Spleen (tissue), 11 donors: ENCODE measurements around the gene RBSN. TPM values are rescaled to one million over a fixed set of nuclear protein-coding genes. Genes with fewer than 3 reads are reported as not detected.

Source experiments
- DNase-seq: peaks from one replicate; pipeline ENCODE4 v3.0.0-alpha.2; 2020
- H3K27ac ChIP-seq, 8 donors: fragments of 200-600 bp; sonication (generic) in 7 of 8; 1 replicate in 4 of 8; 2 replicates in 4 of 8; pipeline versions ENCODE4 v1.5.0 to v1.8.0; 2016 to 2021; ENCODE audit warnings: inconsistent platforms in 4 of 8, mild to moderate bottlenecking in 4 of 8, moderate library complexity in 1 of 8
- H3K27me3 ChIP-seq, 7 donors: fragments of 200-600 bp; sonication (generic) in 6 of 7; replicated peaks in 1 of 7; 1 replicate in 4 of 7; 2 replicates in 3 of 7; pipeline versions ENCODE4 v1.5.0 to v1.8.0; 2016 to 2021; ENCODE audit warnings: inconsistent platforms in 3 of 7, mild to moderate bottlenecking in 1 of 7
- H3K36me3 ChIP-seq, 6 donors: fragments of 200-600 bp; sonication (generic) in 5 of 6; 1 replicate in 4 of 6; 2 replicates in 2 of 6; pipeline versions ENCODE4 v1.5.0 to v1.8.0; 2016 to 2021; ENCODE audit warnings: inconsistent platforms in 2 of 6
- H3K4me1 ChIP-seq, 6 donors: fragments of 200-600 bp; sonication (generic) in 5 of 6; 1 replicate in 3 of 6; 2 replicates in 3 of 6; pipeline versions ENCODE4 v1.5.0 to v1.8.0; 2016 to 2021; ENCODE audit warnings: inconsistent platforms in 3 of 6
- H3K4me3 ChIP-seq, 8 donors: fragments of 200-600 bp; sonication (generic) in 7 of 8; 1 replicate in 4 of 8; 2 replicates in 4 of 8; pipeline versions ENCODE4 v1.5.0 to v1.8.0; 2016 to 2021; ENCODE audit warnings: inconsistent platforms in 4 of 8, mild to moderate bottlenecking in 4 of 8, moderate library complexity in 2 of 8
- H3K9me3 ChIP-seq, 8 donors: fragments of 200-600 bp; sonication (generic) in 7 of 8; 1 replicate in 4 of 8; 2 replicates in 4 of 8; pipeline versions ENCODE4 v1.5.0 to v1.8.0; 2016 to 2021; ENCODE audit warnings: inconsistent platforms in 4 of 8
- POLR2A ChIP-seq, 3 donors: fragments of 450-650 bp; IDR thresholded peaks; one replicate each; pipeline ENCODE4 v1.5.1; 2017; ENCODE audit warnings: antibody characterized with exemption in 3 of 3, mild to moderate bottlenecking in 1 of 3
- POLR2AphosphoS5 ChIP-seq, 3 donors: sonication (generic); formaldehyde crosslinking; IDR thresholded peaks; one replicate each; pipeline ENCODE4 v1.5.1; 2017; ENCODE audit warnings: antibody characterized with exemption in 3 of 3
- WGBS, 5 donors: extraction: QIAGEN DNeasy Blood & Tissue Kit in 3 of 5; methylation state at CpG; one replicate each; pipeline versions ENCODE4 v1.1.5 to v1.1.7; 2013 to 2018; 5-methylcytosine and 5-hydroxymethylcytosine counted together
- intact Hi-C: fragments of 100-400 bp; cut with DNase I; formaldehyde crosslinking; loops from one replicate; pipeline ENCODE4 v1.15.0; 2023; ENCODE audit warnings: low total_unique reads
- polyA plus RNA-seq, 3 donors: library from polyadenylated mRNA; stranded (reverse); fragments of 200-250 nt; gene quantifications; one replicate each; pipeline ENCODE4 v1.2.1, GENCODE V29; 2013
- total RNA-seq, 7 donors: library from RNA; depleted of rRNA in 3 of 7; stranded (reverse); fragments of >200 nt in 3 of 7; fragmentation: NEBNext Ultra II Directional in 4 of 7; extraction: Animal tissue kit (Norgen Biotek cat#: 25700) in 4 of 7; gene quantifications; one replicate each; pipeline versions ENCODE4 v1.1.0 to v1.2.1, GENCODE V29; 2016 to 2021
- TF ChIP-seq, protein P1 (sequence below), 11 experiments: fragments of 200-600 bp in 7 of 11; fragments of 450-650 bp in 4 of 11; sonication (generic) in 4 of 11; IDR thresholded peaks in 8 of 11; conservative IDR thresholded peaks in 3 of 11; 1 replicate in 7 of 11; 2 replicates in 4 of 11; pipeline versions ENCODE4 v1.4.0 to v1.8.0; 2016 to 2021; ENCODE audit warnings: antibody characterized with exemption in 11 of 11, inconsistent platforms in 4 of 11, mild to moderate bottlenecking in 1 of 11
- donor health status: healthy with polysubstance abuse.
- donor health status: DM: no; HTN: no; CAD: no; lungs with moderate emphysema.
- donor health status: DM: no; HTN: no; CAD: no.
- donor health status: Bipolar disorder and iron deficiency.
- donor health status: healthy.
- donor health status: DM: no; HTN: no; CAD: no.
- donor health status: DM: yes; HTN: yes; CAD: no.

The RBSN gene
- total and polyA plus RNA-seq, 10 donors, result 4.2 to 34.5 (median 28.7) TPM

DNA sequence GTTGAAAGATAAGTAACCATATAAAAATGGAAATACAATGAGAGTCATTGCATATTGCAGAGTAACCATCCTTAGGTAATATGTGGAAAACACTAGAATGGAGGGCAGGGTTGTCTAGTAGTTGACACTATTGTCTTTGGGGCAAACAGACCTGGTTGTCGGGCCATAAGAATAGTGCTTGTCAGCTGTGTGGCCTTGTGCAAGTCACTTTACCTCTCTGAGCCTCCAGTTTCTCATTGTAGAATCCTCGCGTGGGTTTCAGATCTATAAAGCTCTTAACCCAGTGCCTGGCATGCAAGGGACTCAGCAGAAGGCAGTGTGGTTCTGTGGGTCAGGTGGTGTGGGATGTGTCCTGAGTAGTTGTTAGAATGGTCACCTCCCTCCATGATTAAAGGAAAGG is 65.8 kb downstream of the RBSN start:
- no peak for TF ChIP-seq POLR2AphosphoS5 (IDR thresholded peaks at IDR 0.05)
- TF ChIP-seq POLR2A (IDR thresholded peaks at IDR 0.05), result no peak
- TF ChIP-seq, protein P1, sequence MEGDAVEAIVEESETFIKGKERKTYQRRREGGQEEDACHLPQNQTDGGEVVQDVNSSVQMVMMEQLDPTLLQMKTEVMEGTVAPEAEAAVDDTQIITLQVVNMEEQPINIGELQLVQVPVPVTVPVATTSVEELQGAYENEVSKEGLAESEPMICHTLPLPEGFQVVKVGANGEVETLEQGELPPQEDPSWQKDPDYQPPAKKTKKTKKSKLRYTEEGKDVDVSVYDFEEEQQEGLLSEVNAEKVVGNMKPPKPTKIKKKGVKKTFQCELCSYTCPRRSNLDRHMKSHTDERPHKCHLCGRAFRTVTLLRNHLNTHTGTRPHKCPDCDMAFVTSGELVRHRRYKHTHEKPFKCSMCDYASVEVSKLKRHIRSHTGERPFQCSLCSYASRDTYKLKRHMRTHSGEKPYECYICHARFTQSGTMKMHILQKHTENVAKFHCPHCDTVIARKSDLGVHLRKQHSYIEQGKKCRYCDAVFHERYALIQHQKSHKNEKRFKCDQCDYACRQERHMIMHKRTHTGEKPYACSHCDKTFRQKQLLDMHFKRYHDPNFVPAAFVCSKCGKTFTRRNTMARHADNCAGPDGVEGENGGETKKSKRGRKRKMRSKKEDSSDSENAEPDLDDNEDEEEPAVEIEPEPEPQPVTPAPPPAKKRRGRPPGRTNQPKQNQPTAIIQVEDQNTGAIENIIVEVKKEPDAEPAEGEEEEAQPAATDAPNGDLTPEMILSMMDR (IDR thresholded peaks at IDR 0.05 in 8 of 11, conservative IDR thresholded peaks at IDR 0.05 in 3 of 11), result no peak
- Histone ChIP-seq H3K4me3 (no peak overlapping the region), H3K27me3 (no peaks in the 10 kb centered on the region), H3K36me3 (peaks cover 2 to 100% (median 94%) of the 10 kb centered on the region in 6 donors), H3K4me1 (no peaks in the 10 kb centered on the region), H3K27ac (no peak overlapping the region), H3K9me3 (no peaks in the 10 kb centered on the region)
- intact Hi-C loops, result no loop called here
- 78 to 97% (median 95%) methylated on average over 3 of the region's 3 CpGs for WGBS, 5 donors
- no peak for DNase-seq

DNA sequence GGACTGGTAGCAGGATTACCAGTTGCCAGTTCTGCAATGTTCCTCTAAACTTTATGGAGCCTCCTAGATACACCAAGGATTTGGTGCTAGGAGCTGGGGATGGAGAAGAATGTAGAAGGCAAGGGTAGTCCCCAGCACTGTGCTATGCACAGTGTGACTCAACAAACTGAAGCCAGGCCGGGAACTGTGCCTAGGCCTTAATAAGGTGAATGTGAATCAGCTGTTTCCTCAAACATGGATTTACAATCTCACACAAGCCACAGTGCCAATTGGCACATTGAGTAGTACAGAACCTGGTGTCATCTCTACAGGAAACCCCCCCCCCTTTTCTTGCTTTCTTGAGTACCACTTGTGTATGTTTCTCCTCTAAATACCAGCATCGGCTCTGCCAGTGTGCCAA is 66.3 kb downstream of the RBSN start:
- intact Hi-C loops, result no loop called here
- no peak overlapping the region for H3K4me3 ChIP-seq

DNA sequence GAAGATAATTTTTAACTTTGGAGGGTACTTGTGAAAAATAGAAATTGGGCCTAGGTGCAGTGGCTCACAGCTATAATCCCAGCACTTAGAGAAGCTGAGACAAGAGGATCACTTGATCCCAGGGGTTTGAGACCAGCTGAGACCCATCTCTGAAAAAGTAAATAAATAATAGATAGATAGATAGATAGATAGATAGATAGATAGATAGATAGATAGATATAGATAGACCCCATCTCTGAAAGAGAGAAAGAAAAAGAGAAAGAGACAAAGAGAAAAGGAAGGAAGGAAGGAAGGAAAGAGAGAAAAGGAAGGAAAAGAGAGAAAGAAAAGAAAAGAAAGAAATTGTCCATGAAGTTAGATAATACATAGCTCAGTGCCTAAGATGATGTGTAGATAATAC is 69.3 kb downstream of the RBSN start:
- Histone ChIP-seq H3K4me1 (no peaks in the 10 kb centered on the region), H3K4me3 (no peak overlapping the region), H3K27ac (no peak overlapping the region), H3K36me3 (peaks cover 7 to 100% (median 92%) of the 10 kb centered on the region in 6 donors), H3K9me3 (no peaks in the 10 kb centered on the region), H3K27me3 (no peaks in the 10 kb centered on the region)
- intact Hi-C loops, result no loop called here
- TF ChIP-seq POLR2A (IDR thresholded peaks at IDR 0.05) (no peak), POLR2AphosphoS5 (IDR thresholded peaks at IDR 0.05) (no peak)
- TF ChIP-seq, protein P1 (IDR thresholded peaks at IDR 0.05 in 8 of 11, conservative IDR thresholded peaks at IDR 0.05 in 3 of 11), result no peak
- DNase-seq, result no peak

More for the DNA sequence above, 66.3 kb downstream of the RBSN start:
- Histone ChIP-seq H3K27ac (no peak overlapping the region), H3K36me3 (peaks cover 2 to 100% (median 94%) of the 10 kb centered on the region in 6 donors), H3K27me3 (no peaks in the 10 kb centered on the region), H3K9me3 (no peaks in the 10 kb centered on the region), H3K4me1 (no peaks in the 10 kb centered on the region)
- WGBS, 5 donors, result 86 to 92% (median 89%) methylated on average over 2 of the region's 2 CpGs
- TF ChIP-seq, protein P1 (IDR thresholded peaks at IDR 0.05 in 8 of 11, conservative IDR thresholded peaks at IDR 0.05 in 3 of 11), result no peak
- TF ChIP-seq POLR2AphosphoS5 (IDR thresholded peaks at IDR 0.05) (no peak), POLR2A (IDR thresholded peaks at IDR 0.05) (no peak)
- no peak for DNase-seq

DNA sequence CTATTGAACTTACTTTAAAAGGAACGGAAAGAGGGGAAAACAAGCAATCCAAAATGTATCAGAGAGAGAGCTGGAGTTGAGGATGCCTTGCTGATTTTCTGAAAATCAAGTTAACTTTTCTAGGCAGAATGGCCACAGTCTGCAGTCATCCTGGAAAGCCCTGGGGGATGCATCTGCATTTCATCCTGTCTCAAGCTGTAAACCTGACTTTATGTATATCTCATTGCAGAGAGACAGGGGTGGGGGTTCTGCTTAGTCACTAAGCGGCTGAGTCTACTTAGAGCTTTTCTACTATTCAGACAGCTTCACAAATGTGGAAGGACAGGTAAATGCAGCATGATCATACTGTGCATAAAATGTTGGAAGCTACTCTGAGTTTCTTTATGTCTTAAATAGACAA is 75.2 kb downstream of the RBSN start:
- TF ChIP-seq, protein P1 (IDR thresholded peaks at IDR 0.05 in 8 of 11, conservative IDR thresholded peaks at IDR 0.05 in 3 of 11), result no peak
- TF ChIP-seq POLR2AphosphoS5 (IDR thresholded peaks at IDR 0.05) (no peak), POLR2A (IDR thresholded peaks at IDR 0.05) (no peak)
- no peak overlapping the region for H3K4me3 ChIP-seq
- DNase-seq, result no peak
- H3K27ac ChIP-seq, result no peak overlapping the region
- H3K4me1 ChIP-seq, result no peaks in the 10 kb centered on the region
- intact Hi-C loops, result no loop called here
- H3K27me3 ChIP-seq, result no peaks in the 10 kb centered on the region
- H3K36me3 ChIP-seq, result peaks cover 5 to 100% (median 91%) of the 10 kb centered on the region in 6 donors
- WGBS, 5 donors, result 93 to 99% (median 95%) methylated on average over 2 of the region's 2 CpGs
- H3K9me3 ChIP-seq, result no peaks in the 10 kb centered on the region
